Measurements from ENCODE around the gene SLC4A8. TPM values are rescaled to one million over a fixed set of nuclear protein-coding genes. Genes with fewer than 3 reads are reported as not detected.

SLC4A8 gene
- total RNA-seq (ENCODE audit: insufficient read depth, low replicate concordance), result 2.6 TPM

DNA sequence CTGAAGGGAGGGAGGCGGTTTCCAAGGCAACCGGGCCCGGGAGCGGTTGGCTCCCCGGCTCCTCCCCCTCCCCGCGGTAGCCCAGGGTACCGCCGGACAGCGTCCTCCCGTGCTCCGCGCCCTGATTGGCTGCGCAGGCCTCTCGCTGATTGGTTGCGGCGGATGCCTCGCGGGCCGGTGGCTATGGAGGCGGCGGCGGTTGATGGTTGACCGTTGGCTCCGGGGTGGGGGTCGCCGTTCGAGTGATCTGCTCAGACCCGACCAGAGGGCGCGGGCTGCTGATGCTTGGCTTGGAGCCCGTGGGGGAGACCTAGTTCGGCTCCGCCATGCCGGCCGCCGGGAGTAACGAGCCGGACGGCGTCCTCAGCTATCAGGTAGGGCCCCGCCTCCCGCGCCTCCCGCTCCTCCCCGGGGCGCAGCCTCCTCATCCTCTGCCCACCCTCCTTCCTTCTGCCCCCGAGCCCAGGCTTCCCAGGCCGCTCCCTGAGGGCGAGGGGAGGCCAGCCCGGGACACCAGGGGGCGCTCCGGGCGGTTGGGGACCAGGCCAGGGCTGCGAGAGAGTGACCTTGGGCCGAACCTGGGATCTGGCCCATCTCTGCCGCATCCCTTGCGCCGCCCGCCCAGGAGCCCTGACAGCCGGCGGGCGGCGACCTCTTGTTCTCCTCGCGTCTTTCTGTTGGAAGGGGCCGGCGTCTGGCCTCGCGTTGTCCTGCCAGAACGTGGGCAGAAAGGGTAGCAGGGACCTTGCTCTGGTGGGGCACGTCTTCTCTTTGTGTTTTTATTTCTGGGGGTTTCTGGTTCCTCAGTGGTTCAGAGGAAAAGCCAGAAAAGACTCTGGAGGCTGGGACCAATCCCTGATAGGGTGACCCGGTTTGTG, at the start of gene SLC4A8:
Gene SLC4A8, plus strand, starts transcription at position 170 of the 878 bp plus-strand sequence. Its CDS starts 157 bp downstream, at position 327.
- DNase-seq (ENCODE audit: low spot score), result peak; percentile 94

DNA sequence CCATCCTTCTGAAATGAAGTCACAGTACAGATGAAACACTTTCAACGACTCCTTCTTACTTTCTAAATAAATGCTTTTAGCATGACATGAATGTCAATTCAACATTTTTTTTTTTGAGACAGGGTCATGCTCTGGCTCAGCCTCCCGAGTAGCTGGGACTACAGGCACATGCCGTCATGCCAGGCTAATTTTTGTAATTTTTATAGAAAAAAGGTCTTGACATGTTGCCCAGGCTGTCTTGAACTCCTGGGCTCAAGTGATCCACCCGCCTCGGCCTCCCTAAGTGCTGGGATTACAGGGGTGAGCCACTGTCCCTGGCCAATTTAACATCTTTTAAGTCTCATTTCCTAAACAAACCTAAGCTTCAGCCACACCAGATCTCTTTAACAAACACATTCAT, 49.8 kb upstream of the SLC4A8 start:
- no peak for DNase-seq (ENCODE audit: low spot score)

DNA sequence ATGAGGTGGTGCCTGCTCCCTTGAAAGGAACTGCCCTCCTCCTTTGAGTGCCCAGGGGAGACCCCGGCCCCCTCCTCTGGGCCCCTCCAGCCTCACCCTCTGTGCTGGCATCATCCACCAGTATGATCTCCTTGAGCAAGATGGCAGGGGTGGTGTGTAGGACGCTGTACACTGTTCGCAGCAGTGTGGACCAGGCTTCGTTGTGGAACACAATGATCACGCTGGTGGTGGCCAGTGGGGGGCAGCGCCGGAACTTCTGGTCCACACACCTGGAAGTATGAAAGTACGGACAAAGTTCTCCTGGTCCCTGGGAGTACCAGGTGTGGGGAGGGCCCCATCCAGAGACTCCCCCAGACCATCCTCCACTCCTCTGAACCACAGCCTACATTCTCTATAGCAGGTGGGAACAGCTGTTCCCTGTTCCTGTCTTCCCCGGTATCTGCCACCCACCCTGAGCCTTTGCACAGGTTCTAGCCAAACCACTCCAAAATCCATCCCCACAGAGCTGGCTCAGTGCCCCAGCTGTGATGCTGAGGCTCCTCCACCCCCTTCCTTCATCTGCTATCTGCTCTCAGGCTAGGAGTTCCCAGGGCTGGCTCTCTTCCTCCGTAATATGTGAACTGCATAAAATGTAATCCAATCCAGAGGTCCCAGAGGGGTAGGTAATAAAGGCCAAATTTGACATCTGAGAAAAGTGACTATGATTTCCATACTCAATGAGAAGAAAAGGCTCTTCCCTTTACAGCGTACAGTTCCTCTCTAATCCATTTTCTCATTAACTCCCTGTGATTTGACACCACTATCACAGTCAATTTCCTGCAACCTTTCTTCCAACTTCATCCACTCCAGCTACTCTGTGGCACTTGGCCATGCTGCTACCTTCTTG, 47.3 kb upstream of the SLC4A8 start:
- peak; percentile 61 for DNase-seq (ENCODE audit: low spot score)

DNA sequence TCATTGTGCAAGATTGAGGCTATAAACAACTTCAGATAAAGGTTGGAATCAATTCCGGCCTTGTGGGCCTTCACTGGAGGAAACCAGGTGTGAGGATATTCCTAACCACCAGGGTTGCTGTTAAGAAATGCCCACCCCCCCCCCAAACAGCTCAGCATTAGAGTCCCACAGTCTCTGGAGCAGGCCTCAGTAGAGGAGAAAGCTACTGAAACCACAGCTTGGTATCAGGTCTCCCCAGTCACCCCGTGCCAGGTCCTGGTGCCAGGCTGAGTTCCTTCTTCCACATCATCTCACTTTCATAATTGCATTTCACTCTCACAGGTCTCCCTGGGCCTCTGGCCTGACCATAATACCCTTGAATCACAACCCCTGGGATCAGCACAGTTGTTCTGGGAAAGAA, 45.9 kb upstream of the SLC4A8 start:
- no peak for DNase-seq (ENCODE audit: low spot score)

DNA sequence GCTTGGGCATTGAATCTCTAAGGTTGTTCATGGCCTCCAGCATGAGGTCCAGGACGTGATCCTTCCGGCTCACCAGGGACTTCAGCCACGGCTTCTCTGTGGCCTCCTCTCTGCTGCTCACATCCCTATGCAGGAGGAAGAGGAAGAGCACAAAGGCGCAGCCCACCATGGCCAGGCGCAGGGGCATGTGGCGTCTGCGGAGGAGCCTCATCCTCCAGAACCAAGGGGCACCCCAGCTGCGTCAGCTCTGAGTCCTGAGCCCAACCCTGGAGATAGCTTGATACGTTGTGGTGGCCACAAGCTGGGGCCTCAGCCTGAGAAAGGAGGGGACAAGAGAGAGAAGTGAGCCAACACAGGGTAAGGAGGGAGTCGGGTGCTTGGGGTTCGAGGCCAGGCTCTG, 45.1 kb upstream of the SLC4A8 start:
- DNase-seq (ENCODE audit: low spot score), result no peak

DNA sequence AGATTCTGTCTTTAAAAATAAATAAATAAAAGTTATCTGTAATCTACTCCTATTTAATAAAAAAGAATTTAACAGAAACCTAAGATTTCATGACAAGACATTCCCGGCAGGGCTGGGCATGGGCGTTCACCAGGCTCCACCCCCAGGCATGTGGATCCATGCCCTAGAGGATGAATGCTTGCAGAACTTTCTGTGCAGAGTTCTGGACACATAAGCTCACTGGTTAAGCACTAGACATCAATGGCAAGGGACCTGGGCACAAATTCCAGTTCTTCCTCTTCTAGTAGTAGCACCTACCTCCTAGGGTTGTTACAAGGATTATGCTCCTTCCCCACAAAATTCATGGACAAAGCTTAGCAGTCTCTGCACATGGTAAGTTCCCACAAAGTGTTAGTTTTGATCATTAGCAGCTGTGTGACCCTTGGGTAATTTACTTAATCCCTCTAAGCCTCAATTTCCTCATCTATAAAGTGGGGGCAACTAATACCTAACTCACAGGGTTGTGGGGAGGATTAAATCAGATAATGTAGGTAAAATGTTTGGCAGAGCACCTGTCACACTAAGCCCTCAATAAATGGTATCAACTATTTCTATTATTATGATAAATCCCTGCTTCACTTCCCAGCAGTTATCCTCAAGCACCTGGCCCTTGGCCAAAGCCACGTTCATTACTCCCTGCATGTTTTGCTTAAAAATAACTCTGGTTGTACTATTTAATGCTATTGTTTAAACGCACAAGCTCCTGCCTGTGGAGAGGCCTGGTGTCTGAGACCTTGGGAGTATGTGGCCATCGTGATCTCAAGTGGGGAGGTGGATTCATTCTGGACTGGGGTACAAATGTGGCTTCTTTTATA, 43.2 kb upstream of the SLC4A8 start:
- no peak for DNase-seq (ENCODE audit: low spot score)

DNA sequence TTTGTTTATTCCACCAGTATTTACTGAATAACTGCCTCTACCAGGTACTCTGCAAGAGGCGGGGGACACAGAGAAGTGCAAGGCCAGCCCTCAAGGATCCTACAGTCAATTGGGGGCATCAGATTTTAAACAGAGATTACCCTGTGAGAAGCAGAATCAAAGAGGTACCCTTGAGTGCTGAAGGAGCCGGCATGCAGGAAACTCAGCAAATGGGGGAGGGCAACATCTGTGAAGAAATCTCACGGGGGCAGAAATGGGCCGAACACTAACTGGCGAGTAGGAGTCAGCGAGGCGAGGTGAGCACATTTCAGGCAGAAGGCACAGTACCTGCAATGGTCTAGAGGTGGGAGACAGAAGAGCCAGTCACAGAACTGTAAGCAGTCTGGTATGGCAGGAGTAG, 42.5 kb upstream of the SLC4A8 start:
- no peak for DNase-seq (ENCODE audit: low spot score)

DNA sequence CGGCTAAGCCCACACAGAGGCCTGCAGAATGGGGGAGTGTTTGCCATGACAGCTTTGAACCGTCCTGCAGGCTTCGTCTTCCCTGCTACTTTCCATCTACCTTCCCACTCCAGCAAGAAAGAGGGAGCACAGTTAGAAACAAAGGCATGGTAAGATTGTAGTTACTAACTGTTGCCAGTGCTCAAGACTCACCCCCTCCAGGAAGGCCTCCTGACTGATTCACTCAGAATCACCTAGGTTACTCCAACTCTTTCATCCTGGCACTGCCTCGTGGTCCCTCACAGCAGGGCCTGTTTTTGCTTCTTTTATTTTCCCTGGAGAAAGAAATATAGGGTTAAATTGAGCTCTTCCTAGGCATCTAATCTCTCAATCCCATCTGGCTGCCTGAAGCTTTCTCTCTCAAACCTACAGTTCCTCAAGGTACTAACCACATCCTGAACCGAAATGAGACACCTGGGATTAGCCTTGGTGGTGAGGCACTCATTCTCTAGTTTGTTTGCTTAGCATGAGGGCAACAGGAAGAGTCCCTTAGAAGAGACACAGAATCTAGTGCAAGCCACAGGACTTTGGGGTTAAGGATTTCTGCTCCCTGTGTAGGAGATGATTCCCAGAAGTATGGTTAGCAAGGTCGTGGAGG, 41.2 kb upstream of the SLC4A8 start:
- DNase-seq (ENCODE audit: low spot score), result no peak

DNA sequence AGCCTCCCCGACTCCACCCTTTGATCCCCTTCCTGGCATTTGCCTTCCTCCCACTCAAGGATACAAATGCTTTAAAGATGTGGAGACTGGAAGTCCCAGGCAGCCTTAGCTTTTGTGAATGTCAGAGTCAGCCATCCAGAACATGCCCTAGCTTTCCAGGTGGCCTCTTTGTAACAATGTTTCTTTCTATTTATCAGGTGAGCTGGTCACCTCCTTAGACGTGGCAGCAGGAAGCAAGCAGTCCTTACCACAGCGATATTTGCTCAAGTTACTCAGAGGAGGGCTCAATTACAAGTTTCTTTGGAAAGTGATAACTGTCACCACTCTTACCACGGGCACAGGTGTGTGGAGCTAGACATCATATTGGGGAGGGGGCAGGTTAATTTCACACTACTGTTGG, 38.3 kb upstream of the SLC4A8 start:
- DNase-seq (ENCODE audit: low spot score), result no peak

DNA sequence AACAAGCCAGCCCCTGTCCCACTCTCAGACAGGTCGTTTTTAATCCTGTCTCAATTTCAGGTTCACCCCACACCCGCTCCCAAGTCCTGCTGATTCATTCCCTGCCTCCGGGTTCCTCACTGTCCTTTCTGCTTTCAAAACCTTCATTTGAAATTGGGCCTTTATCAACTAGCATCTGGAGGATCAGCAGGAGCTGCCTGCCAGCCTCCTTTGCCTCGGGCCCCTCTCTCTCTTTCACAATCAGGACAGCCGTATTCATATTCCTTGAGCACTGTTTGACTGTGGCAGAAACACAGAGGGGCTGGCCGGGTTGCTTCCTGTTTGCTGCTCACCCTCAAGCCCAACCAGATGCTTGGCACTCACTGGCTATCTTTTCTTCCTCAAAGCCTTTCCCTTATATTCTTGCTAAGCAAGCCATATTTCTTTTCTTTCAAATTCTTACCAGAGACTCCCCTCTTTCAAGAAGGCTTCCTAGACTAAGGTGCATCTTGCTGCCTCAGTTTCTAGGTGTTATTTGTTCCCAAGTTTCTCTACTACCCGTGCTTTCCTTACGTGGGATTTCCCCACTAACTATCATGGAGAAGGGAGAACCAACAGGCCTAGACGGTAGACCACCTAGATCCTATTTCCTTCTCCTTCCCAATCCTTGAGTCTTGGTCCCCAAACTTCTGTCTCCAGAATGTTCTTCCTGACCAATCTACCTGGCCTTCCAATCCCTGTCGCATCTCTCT, 36.4 kb upstream of the SLC4A8 start:
- DNase-seq (ENCODE audit: low spot score), result peak; percentile 88

DNA sequence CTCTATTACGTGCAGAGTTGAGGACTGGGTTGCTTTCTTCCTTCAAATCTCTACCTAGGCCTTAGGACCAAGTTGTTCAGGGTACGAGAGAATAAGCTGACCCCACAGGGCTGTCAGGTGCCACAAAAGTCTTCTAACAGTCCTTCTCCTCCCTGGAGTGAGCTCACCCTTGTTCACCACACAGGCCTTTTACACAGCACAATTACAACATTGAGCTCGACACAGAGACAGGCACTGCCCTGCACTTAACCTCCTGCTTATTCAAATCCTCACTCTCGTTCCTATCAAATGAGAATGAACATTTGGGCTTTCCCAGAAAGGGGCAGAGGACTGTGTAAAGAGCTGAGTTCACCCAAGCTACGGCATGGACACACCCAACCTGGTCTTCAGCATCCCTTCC, 35.8 kb upstream of the SLC4A8 start:
- DNase-seq (ENCODE audit: low spot score), result peak; percentile 26

DNA sequence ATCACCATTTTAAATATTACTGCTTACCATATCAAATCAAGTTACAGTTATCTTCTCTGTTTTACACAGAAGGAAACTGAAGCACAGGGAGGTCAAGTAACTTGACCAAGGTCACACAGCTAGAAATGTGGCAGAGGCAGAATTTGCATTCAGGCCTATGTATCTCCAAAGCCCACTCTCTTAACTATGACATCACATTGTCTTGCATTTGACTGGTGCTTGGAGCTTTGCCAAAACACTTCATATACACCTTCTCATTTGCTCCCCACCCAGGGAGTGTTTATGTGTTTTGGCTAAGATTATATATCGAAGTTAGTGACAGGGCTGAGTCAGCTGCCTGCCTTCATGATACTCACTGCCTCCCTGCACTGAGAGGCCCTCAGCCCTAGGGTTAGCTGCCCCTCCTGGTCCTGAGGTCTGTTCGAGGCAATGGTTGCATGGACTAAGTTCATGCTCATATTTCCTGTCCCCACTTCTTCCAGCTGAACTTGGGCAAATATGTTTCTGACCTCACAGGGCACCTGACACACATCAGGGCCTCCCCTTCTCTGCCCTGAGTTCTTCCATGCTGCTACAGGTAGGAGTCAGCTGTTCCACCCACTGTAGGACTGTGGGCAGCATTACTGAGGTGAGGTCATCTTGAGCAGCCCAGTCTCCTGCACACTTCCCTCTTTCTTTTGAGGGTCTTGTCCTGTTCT, 35.2 kb upstream of the SLC4A8 start:
- no peak for DNase-seq (ENCODE audit: low spot score)

DNA sequence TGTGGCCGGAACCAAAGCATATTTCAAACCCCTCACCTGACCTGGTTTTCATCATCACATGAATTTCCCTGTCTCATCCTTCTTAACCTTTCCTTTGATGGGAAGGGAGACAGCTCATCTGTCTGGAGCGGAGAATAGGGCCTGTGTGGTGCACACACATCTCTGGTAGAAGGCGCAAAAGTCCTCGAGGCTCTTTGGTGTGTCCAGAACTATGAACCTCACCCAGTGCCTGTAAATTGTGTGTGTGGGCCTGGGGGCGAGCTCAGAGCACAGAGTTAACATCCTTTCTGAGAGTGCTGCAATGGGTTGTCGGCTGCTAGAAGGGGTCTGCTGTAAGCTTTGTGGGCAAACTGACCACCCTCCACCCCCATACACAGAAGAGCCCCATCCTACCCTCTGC, 34.2 kb upstream of the SLC4A8 start:
- DNase-seq (ENCODE audit: low spot score), result no peak

DNA sequence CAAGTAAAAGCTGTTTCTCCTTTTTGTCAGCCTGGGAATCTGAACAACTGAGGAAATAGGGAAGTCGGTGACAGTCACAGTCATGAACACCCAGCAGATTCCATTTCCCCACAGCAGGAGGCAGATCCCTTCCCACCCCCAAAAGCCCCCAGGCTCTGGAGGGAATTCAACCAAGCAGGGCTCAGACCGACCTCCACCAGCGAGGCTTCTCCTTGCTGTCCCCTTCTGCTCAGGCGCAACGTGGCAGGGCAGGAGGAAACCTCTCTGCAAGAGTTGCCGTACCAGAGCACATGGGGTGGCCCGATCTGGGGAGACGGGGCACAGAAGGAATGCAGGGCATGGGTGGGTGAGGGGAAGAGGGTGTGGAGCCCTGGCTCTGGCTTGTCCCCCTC, 33.7 kb upstream of the SLC4A8 start:
- DNase-seq (ENCODE audit: low spot score), result no peak

DNA sequence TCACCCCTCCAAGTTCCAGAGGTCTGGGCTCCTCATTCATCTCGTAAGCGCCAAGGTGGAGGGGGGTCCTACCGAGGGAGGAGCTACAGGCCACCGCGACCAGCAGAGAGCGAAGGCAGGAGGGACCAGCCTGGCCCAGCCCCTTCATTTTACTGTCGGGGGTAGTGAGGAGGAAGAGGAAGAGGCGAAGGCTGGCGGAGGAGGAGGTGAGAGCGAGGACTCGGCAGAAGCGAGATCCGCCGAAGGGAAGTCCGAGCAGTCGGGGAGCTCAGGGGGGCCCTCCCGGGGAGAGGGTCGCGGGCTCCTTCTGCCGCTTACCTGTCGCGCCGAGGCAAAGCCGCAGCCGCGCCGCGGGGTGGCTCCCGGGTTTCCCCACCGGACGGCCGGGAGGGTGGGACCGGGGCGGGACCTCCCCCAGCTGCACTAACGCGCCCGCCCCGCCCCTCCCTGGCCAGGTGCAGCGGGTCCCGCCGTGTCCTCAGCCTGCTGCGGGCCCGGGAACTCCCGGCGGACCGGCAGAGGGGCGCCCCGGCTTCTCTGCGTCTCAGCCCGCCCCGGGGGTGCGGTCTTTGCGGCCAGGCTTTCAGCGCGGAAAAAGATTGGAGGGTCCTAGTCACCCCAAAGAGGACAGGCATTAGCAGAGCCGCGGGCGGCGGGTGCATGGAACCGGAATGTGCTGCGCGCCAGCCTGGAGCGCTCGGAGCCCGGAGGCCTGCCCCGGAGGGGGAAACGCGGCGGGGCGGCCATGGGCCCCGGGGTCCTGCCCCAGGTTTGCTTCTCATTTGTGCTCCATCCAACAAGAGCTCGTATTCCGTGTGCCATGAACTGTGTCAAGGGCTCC, 33.1 kb upstream of the SLC4A8 start, which contains the start of gene GALNT6:
Gene GALNT6, minus strand, starts transcription at position 124 of the 841 bp plus-strand sequence. CDS start 11,625 bp downstream, outside the sequence.
- peak; percentile 44 for DNase-seq (ENCODE audit: low spot score)

DNA sequence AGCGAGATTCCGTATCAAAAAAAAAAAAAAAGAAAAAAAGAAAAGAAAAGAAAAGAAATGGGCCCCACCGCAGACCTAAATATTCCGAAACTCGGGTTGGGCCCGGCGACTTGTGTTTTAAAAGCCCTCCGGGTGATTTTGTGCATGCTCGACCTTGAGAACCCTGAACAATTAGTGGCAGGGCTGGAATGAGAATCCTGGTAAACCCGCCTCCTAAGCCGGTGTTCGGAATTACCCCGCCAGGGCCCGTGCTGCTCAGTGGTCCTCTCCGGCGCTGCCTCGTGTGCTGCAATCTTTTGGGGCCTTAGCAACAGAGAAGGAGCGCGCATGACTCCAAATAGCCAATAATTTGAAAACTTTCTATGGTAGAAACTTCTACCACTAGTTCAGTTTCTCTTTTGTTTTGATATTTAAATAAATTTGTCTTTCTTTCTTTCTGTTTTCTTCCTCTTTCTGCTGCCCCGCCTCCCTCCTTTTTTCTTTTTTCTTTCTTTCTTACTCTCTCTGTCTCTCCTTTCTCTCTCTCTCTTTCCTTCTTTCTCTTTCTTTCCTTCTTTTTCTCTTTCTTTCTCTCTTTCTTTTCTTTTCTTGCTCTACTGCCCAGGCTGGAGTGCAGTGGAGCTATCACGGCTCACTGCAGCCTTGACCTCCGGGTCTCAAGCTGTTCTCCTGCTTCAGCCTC, 31.9 kb upstream of the SLC4A8 start:
- no peak for DNase-seq (ENCODE audit: low spot score)

DNA sequence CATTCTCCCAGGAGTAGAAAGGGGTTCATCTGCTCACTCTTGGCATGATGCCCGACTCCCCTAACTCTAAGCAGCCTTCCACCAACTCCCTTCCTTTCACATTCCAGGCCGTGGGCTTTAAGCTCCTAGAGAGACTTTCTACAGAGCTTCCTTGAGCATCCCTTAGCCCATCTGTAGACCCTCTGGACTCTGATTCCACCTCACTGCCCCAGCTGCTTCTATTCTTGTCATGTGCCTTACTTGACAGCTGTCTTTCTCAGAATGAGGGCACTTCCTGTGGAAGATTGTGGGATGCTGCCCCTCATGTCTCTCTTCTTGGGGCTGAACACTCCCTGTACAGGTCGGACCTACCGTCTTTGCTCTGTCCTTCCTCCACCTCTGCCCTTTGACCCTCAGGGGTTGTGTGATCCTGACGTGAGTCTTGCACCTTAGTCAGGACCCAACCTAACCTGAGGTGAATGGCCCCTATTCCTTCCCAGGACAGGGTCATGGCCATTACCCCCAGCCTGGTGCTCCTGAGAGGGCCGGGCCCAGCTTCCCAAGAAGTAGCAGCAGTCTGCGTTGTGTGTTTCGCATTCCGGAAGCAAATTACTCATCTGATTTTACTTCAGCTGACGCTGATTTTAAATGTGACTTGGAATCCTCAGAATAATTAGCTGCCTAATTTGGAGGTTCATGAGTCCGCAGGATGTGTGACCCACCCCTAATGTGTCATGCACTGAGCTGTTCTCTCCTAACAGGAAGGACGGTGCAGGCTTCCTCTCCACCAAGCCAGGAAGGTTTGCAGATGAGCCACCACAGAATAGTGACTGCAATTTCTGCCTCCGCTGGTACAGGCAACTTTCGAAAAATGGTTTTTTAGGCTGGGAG, 30.7 kb upstream of the SLC4A8 start:
- DNase-seq (ENCODE audit: low spot score), result no peak
